RCC 7860 (cell line): ENCODE measurements around the gene PTK6.
"Not testable (repeated sequence)": the region's sequence is repeated elsewhere in the genome, so short reads cannot be mapped to it uniquely, and the experiment has no call there.

Source experiments
- DNase-seq: peaks from one replicate; pipeline ENCODE4 v3.0.0-alpha.2; 2015; ENCODE audit warnings: low spot score
- FAIRE-seq: peaks from 2 replicates; lab custom pipeline; 2012; peaks lifted over from hg19 to GRCh38; lab: Jason Lieb, UNC

PTK6 gene

DNA sequence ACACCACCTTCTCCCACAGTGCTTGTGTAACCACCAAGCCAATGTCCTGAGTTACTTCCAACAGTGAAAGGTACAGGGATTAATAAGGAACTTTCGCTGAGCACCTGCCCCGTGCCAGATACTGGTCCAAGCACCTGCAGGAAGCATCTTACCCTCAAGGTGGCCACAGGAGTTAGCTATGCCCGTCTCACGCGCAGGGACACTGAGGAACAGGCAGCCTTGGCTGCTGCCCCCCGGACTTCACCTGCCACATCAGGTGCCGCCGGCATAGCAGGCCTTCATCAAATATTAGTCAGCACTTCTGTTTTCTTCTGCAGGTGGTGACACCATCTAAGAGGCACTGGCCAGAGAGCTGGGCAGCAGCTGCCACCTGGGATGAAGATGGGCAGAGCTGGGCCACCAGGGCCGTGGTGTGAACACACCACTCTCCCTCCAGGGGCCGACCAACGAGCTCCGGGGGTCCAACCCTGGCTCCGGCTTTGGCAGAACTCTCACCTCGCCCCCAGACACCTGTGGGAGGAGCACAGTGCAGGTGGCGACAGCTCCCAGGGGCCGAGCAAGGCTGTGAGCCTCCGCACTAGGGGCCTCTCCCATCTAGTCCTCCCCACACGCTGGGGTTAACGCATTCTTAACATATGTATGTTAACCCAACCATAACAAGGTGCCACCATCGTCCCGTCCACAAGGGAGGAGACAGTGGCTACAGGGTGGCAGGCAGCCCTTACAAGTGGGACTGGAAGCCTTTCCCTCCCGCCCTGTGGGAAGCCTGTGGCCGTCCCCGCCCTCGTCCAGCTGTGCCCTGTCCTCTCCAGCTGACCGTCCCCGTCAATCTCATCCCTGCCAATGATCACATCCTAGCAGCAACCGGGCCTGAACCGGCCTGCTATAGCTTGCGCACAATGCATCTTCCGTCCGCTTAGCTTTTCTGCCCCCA lies 19.5 kb downstream of the PTK6 start:
- no peak for DNase-seq

GRCh38 chr20:63514520-63514919 lies 22.7 kb downstream of the PTK6 start:
- not testable (repeated sequence) for FAIRE-seq, DNase-seq

More for the DNA sequence above, 19.5 kb downstream of the PTK6 start:
- no peak for FAIRE-seq

GRCh38 chr20:63513207-63513606 lies 24.0 kb downstream of the PTK6 start:
- FAIRE-seq (no peak), DNase-seq (no peak)

DNA sequence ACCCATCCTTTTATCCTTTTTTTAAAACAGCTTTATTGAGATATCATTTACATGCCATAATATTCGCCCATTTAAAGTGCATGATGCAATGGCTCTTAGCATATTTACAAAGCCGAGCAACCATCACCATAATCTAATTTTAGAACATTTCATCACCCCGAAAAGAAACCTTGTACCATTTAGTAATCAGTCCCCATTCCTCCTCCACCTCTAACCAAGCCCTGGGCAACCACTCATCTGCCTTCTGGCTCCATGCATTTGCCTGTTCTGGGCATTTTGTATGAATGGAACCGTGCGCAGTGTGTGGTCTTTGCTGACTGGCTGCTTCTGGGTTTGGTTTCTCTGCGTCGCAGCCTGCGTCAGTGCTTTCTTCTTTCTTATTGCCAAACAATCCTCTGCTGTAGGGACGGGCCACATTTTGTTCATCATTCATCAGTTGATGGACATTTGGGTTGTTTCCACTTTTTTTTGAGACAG lies 28.1 kb downstream of the PTK6 start:
- DNase-seq = no peak
- no peak for FAIRE-seq

DNA sequence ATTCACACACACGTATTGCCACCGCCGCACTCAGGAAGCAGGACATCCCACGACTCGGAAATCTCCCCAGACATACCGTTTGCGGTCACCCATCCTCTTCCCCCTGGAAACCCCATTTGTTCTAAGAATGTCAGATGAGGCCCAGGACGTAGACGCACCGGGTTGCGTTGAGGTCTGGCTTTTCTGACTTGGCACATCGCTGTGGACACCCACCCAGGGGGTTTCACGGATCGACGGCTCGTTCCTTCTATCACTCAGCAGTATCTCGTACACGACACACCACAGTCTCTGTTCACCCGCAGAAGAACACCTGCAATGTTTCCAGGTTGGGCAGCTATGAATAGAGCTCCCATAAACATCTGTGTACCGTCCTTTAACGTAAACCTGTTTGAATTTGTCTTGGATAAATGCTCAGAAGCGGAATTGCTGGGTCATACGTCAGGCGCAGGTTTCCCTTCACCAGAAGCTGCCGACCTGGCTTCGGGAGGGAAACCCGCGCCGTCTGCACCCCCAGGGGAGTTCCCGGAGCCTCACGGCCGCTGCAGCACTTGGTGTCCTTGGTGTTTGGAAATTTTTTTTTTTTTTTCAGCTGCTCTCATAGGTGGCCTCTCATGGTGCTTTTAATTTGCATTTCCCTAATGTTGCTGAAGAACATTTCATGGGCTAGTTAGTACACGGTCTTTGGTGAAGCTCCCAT lies 29.0 kb downstream of the PTK6 start:
- DNase-seq = no peak
- no peak for FAIRE-seq

DNA sequence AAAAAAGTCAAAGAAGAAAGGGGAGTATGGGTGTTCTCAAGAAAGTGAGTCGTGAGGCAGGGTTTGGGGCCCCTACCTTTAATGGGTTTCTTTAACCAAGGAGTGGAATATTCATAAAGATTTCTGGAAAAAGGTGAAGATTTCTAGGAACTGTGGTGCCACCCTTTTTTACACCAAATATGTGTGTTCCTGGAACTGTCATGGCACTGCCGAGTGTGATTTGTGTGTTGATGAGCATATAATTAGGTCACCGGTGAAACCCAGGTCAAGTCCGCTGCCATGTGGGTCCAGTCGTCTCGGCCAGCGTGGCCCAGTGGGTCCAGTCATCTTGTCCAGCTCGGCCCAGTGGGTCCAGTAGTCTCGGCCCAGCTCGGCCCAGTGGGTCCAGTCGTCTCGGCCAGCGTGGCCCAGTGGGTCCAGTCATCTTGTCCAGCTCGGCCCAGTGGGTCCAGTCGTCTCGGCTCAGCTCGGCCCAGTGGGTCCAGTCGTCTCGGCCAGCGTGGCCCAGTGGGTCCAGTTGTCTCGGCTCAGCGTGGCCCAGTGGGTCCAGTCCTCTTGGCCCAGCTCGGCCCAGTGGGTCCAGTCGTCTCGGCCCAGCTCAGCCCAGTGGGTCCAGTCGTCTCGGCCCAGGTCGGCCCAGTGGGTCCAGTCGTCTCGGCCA lies 30.0 kb downstream of the PTK6 start:
- DNase-seq = no peak
- FAIRE-seq = no peak

- no peak for DNase-seq
- FAIRE-seq = no peak
Measured at GRCh38 chr20:63505723-63506122, 31.5 kb downstream of the PTK6 start.

DNA sequence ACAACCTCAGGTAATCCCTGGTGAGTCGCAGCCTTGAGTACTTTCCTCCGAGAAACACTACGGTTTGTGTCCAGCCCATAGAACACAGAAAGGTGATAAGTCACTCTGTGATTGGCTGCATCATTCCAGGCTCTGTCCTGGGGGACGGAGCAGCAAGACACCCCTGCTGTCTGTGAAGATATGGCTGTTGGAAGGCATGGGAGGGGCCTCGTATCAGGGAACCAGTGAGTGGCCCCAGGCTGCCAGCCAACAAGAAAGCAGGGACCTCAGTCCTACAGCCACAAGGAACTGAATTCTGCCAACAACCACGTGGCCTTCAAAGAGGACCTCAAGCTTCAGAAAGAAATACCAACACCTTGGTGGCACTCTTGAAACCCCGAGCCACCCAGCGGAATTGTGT lies 31.9 kb downstream of the PTK6 start:
- no peak for DNase-seq
- no peak for FAIRE-seq

GRCh38 chr20:63504642-63505041 lies 32.5 kb downstream of the PTK6 start:
- no peak for DNase-seq

DNA sequence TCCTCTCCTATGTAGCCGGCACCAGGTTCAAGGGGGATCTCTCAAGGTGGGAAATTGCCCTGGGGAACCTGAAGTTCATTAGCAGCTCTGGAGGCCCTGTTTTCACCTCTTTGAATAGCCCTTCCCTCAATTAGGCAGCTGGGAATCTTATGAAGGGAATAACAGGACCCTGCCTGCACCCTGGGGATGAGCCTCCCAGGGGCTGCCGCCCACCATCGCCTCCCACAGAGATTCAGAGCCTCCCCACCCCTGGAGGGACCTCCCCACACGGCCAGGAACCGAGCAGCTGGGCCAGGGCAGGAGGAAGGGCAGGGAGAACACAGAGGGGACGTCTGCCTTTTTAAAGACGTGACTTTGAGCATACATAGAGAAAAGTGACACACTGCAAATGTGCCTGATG lies 33.7 kb downstream of the PTK6 start:
- no peak for FAIRE-seq

More at GRCh38 chr20:63504642-63505041, 32.5 kb downstream of the PTK6 start:
- no peak for FAIRE-seq

DNA sequence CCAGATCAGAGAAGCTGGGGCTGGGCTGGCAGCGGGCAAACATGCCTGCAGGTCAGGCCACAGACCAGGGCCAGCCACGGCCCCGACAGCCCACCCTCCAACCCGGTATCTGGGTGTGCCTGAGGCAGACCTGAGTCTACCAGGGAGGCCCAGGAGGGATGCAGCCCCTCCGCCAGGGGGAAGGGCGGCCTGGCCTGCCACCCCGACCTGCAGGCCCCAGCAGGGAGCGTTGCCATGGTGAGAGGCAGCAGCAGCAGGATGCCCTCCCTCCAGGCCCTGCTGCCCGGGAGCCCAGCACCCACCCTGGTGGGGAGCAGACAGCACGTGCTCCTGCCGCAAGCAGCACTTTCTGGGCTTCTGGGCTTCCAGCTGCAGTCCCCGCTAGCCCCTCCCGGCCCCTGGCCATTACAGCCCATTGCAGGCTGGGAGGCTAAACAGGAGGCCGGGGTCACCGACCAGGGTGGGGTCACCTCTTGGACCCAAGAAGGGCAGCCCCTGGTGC lies 34.5 kb downstream of the PTK6 start:
- DNase-seq = no peak
- FAIRE-seq = no peak

More for the DNA sequence above, 33.7 kb downstream of the PTK6 start:
- DNase-seq = no peak

DNA sequence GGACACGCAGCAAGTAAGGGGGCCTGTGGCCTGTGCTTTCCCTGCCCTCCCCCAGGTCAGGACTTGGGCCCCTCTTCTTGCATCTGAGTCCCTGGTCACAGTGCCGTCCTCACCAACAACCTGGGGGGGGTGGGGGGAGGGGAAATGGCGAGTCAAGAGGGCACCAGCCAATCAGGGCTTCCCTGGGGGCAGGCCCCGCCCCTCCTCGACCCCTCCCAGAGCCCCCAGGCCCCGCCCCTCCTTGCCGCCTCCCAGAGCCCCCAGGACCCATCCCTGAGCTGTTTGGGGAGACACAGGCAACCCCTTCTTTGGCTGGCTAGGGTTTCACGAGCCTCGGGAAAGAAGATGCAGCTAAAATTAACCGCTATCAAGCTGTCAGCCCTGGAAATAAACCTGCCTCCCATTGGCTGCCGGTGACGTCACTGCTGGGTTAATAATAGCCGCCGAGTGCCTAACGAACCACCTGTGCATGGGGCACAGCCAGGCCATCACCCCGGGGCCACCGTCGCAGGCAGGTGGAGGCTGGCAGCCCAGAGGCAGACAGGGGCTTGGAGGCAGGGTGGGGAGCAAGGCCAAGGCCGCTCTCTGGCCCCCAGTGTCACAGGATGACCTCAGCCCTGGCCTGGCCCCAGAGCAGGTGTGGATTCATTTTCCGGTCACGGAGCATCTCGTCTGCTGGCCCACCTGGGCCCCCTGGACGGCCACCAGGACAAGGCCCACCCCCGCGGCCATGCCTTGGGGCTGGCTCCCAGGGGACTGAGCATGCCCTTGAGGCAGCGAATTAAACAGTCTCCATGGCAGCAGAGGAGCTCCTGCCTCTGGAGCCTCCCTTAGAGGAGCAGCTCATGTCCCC lies 35.1 kb downstream of the PTK6 start:
- DNase-seq = no peak
- FAIRE-seq = no peak

DNA sequence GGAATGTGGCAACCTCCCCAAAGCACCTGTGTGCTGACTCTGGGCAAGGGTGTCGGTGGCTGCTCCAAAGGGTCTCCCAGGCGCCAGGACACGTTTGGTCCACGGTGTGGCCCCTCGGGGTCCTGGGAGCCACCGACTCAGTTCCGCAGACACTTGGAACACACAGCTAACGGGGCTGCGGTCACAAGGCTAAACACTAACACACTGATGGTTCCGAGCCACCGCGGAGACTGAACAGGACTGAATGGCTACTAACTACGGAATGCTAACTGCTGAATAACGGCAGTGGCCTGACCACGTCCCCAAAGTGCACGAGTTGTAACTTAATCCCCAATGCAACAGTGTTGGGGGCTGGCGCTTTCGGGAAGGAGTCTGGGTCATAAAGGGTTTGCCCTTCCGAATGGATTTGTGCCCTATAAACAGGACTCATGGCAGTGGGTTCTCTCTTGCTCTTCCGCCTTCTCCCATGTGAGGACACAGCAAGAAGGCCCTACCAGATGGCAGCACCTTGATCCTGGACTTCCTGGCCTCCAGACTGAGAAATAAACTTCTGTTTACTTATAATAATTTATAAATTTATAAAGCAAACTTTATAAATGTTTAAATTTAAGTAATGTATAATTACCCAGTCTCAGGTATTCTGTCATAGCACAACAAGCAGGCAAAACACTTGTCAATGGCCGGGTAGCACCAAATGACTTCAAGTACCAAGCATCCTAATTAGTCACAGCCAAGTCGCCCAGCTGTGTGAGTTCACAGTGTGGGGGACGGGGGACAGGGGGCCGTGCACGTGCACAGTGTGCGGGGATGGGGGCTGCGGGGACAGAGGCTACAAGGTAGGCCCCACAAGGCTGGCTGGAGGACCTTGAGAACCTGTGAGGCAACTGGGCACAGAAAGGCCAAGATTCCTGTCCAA lies 36.0 kb downstream of the PTK6 start:
- no peak for FAIRE-seq

GRCh38 chr20:63500151-63500901 lies 36.9 kb downstream of the PTK6 start:
- FAIRE-seq (no peak), DNase-seq (no peak)

More for the DNA sequence above, 36.0 kb downstream of the PTK6 start:
- no peak for DNase-seq

GRCh38 chr20:63499338-63499969 lies 37.7 kb downstream of the PTK6 start:
- no peak for FAIRE-seq
- DNase-seq = no peak

DNA sequence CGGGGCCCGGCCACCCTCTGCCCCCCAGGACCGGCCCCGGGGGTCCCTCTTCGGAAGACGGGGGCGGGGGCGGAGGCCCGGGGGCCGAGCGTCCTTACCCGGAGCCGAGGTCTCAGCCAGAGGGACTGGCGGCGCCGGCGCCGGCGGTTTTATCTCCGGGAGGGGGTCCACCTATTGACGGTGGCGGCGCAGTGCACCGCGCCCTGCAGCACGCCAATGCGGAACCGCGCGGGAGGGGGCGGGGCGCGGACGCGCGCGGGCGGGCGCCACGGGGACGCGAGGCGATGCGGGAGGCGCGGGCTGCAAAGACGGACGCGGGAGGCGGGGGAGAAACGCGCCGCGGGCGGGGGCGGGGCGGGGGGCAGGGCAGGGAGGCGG lies 38.2 kb downstream of the PTK6 start, which contains the start of gene EEF1A2:
Gene EEF1A2, minus strand, starts transcription at position 124 of the 378 bp plus-strand sequence. CDS start 1,320 bp downstream, outside the sequence.
- DNase-seq (no peak), FAIRE-seq (no peak)
